ENCODE measurements around the gene HNRNPH1. TPM values are rescaled to one million over a fixed set of nuclear protein-coding genes. Genes with fewer than 3 reads are reported as not detected.

HNRNPH1 gene
- total and polyA plus RNA-seq, 2 of the 8 experiments (the other 6 are each of a cell fraction or from before 2014, with no cell fraction given) = 170 to 735 TPM

DNA sequence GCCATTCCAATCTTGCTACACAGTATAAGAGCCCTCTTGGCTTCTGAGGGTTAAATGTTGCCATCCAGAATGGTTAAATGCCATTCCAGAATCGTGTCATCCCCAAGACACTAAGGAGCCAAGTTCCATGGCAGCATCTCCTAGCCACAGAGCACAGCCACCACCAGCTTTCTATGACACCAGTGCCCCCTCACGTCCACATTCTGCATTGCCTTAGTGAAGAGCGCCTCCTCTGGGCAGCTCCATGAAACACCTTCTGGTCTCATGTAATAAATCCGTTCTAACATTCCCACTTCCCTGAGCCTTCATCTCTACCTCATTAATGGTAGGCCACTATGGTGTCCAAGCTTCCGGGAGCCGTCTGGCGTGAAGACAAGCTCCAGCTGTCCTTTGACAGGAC is 44.9 kb upstream of the HNRNPH1 start:
- Histone ChIP-seq H3K27me3 (replicated peaks in 1 of 4; ENCODE audit: control insufficient read depth in 3 of 4, extremely low read depth in 1 of 4, insufficient read depth in 3 of 4, low read length in 3 of 4) (no peaks in the 10 kb centered on the region), H2BK5ac (ENCODE audit: low read depth, low read length) (no peak overlapping the region), H3K4ac (replicated peaks; ENCODE audit: insufficient read length, low read depth, low read length) (no peak overlapping the region), H4K5ac (ENCODE audit: insufficient read length, low read depth, low read length) (no peak overlapping the region), H3K79me2 (ENCODE audit: control insufficient read depth in 1 of 2, insufficient read depth in 2 of 2, low read length in 2 of 2) (no peaks in the 10 kb centered on the region), H2AFZ (ENCODE audit: low read length) (no peak overlapping the region), H4K91ac (replicated peaks; ENCODE audit: insufficient read length, low read length) (no peak overlapping the region), H4K20me1 (replicated peaks in 1 of 2; ENCODE audit: control insufficient read depth in 1 of 2, insufficient read depth in 2 of 2, low read length in 2 of 2) (peaks cover 0 to 1% of the 10 kb centered on the region in 2 experiments), H4K8ac (ENCODE audit: extremely low read depth, insufficient read depth, low read length) (no peak overlapping the region), H3K4me2 (ENCODE audit: insufficient read depth in 1 of 2, low read depth in 2 of 2, low read length in 2 of 2) (no peak overlapping the region), H3K9me3 (ENCODE audit: insufficient read depth in 2 of 2, low read depth in 1 of 2, low read length in 1 of 2) (no peaks in the 10 kb centered on the region), H2BK15ac (ENCODE audit: low read length) (no peak overlapping the region), H3K36me3 (ENCODE audit: control insufficient read depth in 2 of 4, insufficient read depth in 4 of 4, low read length in 3 of 4) (no peaks in the 10 kb centered on the region; a peak in 1 of 8 replicates), H3K4me1 (replicated peaks in 1 of 4; ENCODE audit: control insufficient read depth in 3 of 4, insufficient read depth in 4 of 4, low read length in 3 of 4) (no peaks in the 10 kb centered on the region), H3K56ac (replicated peaks; ENCODE audit: insufficient read length, low read depth, low read length) (no peak overlapping the region), H3K27ac (ENCODE audit: low read depth, low read length) (no peak overlapping the region), H3K79me1 (ENCODE audit: low read depth, low read length) (no peaks in the 10 kb centered on the region), H3K14ac (ENCODE audit: insufficient read length) (no peak overlapping the region), H2BK120ac (replicated peaks; ENCODE audit: low read depth, low read length) (no peak overlapping the region), H3K18ac (ENCODE audit: extremely low read depth, low read length) (no peak overlapping the region), H2BK12ac (ENCODE audit: low read depth, low read length) (no peak overlapping the region), H3K4me3 (ENCODE audit: extremely low read depth in 1 of 4, insufficient read depth in 2 of 4, low read depth in 3 of 4, low read length in 4 of 4) (no peak overlapping the region), H2AK5ac (ENCODE audit: low read depth, low read length) (no peak overlapping the region), H3K23me2 (ENCODE audit: low read depth, low read length) (no peaks in the 10 kb centered on the region), H3K9ac (replicated peaks in 1 of 4; ENCODE audit: extremely low read depth in 1 of 4, low read depth in 3 of 4, low read length in 3 of 4) (no peak overlapping the region), H3K23ac (ENCODE audit: insufficient read length) (no peak overlapping the region), H2BK20ac (ENCODE audit: low read length) (no peak overlapping the region)
- 49% methylated on average over 7 of the region's 7 CpGs; no CpG with 5 or more reads in 1 of the 2 experiments for WGBS, 2 experiments (ENCODE audit: extremely low coverage in 1 of 2, insufficient coverage in 1 of 2, insufficient read length in 1 of 2, insufficient replicate concordance in 2 of 2, low coverage in 1 of 2, low lambda C conversion rate in 2 of 2, missing lambda C conversion rate in 1 of 2)
- DNase-seq (ENCODE audit: low read depth in 1 of 2, low spot score in 2 of 2) = peak; percentile 54 to 85
- peak; percentile 90 for FAIRE-seq
- POLR2A ChIA-PET (ENCODE audit: partially characterized antibody) = interaction anchor here (0.7 to 14.1 kb wide), 5 partner anchors 10 to 64 kb away, joined by 3 to 351 read pairs (median 4); partner anchors contain the start of gene HNRNPH1
- CTCF ChIA-PET (ENCODE audit: partially characterized antibody) = interaction anchor here (0.7 to 8.0 kb wide), 30 partner anchors 9 to 432 kb away, joined by 3 to 67 read pairs (median 4); partner anchors contain the start of genes CBY3 and HNRNPH1
- TF ChIP-seq MAFK (IDR thresholded peaks at IDR 0.05; ENCODE audit: low read depth, low read length) (no peak), RXRA (IDR thresholded peaks at IDR 0.05; ENCODE audit: insufficient read depth, low read depth, low read length) (no peak), SIN3A (conservative IDR thresholded peaks at IDR 0.05 in 1 of 2, IDR thresholded peaks at IDR 0.05 in 1 of 2; ENCODE audit: low read depth in 1 of 2, low read length in 2 of 2) (0 out of 4 replicates have a peak, but pooled peaks of 1 of the 2 experiments have one; percentile 33), EZH2 (IDR thresholded peaks at IDR 0.05; ENCODE audit: low read depth, low read length, severe bottlenecking) (no peak), KDM4A (IDR thresholded peaks at IDR 0.05; ENCODE audit: low read depth, low read length, severe bottlenecking) (no peak), NANOG (IDR thresholded peaks at IDR 0.05; ENCODE audit: insufficient read depth, low read depth, low read length, poor library complexity, severe bottlenecking) (no peak), YY1 (IDR thresholded peaks at IDR 0.05; ENCODE audit: low read depth, low read length) (peak; percentile 17; the same call in 1 of the 2 replicates), TEAD4 (IDR thresholded peaks at IDR 0.05; ENCODE audit: low read depth, low read length) (0 out of 2 replicates have a peak, but pooled peaks have one; percentile 4), CTBP2 (IDR thresholded peaks at IDR 0.05; ENCODE audit: borderline replicate concordance, insufficient read depth, insufficient read length, low read length) (no peak)

All from H1 (cell line).